BE2C (cell line): ENCODE measurements around the gene SVEP1.

ENCODE experiments used
- DNase-seq: peaks from one replicate; pipeline ENCODE4 v3.0.0-alpha.2; 2020
- H3K27me3 ChIP-seq: fragments of 250-450 bp; sonication (Bioruptor Pico); 2 replicates; pipeline ENCODE4 v1.5.1; 2020; ENCODE audit warnings: mild to moderate bottlenecking
- H3K36me3 ChIP-seq: fragments of 250-450 bp; sonication (Bioruptor Pico); 2 replicates; pipeline ENCODE4 v1.5.1; 2020; ENCODE audit warnings: mild to moderate bottlenecking
- H3K4me1 ChIP-seq: fragments of 250-450 bp; sonication (Bioruptor Pico); 2 replicates; pipeline ENCODE4 v1.5.1; 2020
- H3K4me3 ChIP-seq: 2 replicates; pipeline ENCODE4 v1.5.1; 2011; ENCODE audit warnings: low read depth, low read length
- H3K9me3 ChIP-seq: fragments of 250-450 bp; sonication (Bioruptor Pico); 2 replicates; pipeline ENCODE4 v1.5.1; 2020
- CTCF ChIP-seq: IDR thresholded peaks from 2 replicates; pipeline ENCODE4 v1.5.1; 2012; ENCODE audit warnings: mild to moderate bottlenecking, low read depth, low read length

Gene SVEP1

DNA sequence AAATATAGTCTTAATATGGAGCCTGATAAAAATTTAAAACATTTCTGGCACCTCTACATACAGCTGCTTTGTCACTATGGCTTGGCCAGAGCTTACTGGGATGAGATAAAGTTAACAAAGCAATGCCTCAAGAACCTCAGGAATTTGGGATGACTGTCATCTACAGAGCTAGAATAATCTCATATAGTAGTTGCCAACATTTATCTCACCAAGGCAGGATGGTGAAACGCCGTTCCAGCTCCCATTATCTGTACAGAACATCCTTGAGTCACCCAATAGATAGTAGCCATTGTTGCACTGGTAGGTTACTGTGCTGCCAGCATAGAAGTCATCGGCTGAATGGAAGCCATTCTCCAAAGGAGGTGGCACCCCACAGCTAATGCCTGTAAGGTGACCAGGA, 147.3 kb downstream of the SVEP1 start:
- TF ChIP-seq CTCF: no peak
- no peaks in the 10 kb centered on the region for H3K4me1 ChIP-seq
- DNase-seq: no peak

DNA sequence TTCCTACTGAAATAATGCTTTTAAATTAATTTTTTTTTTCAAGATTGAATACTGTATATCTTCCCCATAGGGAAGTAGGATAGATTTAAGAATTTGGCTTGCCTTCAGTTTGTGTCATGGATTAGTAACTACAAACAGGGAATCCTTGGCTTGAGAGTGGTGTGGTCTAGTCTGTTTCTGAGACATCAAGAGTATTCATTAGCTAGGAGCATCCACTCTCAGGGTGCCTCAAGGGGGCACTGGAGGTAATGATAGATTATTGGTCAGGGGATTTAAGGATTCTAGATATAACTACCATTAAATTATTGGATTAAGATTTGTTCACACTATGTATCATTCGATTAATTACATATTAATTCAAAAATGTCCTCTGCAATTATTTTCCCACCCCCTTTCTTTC, 150.1 kb downstream of the SVEP1 start:
- DNase-seq: no peak
- Histone ChIP-seq H3K36me3 (no peaks in the 10 kb centered on the region), H3K4me1 (no peaks in the 10 kb centered on the region)

More for the DNA sequence above, 147.3 kb downstream of the SVEP1 start:
- H3K4me3 ChIP-seq: no peak overlapping the region
- 0 out of 2 replicates have a peak, but pooled peaks cover 3% of the 10 kb centered on the region for H3K27me3 ChIP-seq
- H3K9me3 ChIP-seq: no peaks in the 10 kb centered on the region
- no peaks in the 10 kb centered on the region for H3K36me3 ChIP-seq

DNA sequence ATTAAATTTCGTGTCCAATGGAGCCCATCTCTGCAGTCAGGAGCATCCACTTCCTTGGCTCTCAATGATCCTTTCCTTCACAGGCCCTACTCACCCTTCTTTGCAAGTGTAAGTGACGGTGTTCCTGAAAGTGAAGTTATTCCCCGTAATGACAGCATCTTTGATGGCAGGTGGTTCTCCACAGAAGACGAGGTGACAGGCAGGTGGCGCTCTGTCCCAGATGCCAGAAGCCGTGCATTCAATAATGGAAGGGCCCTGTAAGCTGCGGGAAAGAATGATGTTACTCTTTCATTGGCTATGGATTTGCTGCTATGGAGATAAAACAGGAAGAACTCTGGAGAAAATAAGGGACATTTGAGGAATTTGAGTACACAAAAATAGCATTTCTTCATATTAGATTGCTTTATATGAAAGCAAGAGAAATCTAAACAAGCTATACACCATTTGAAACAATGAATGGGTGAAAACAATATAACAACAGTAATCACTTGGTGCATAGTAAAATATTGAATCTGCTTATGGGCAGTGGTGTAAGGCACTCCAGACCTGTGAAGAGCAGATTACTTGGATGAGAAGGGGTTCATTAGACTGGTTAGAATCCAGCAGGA, 151.9 kb downstream of the SVEP1 start:
- peak; percentile 60 for DNase-seq
- no peaks in the 10 kb centered on the region for H3K27me3 ChIP-seq
- TF ChIP-seq CTCF: peak; percentile 77
- H3K9me3 ChIP-seq: no peaks in the 10 kb centered on the region
- H3K36me3 ChIP-seq: no peaks in the 10 kb centered on the region
- no peak overlapping the region for H3K4me3 ChIP-seq
- no peaks in the 10 kb centered on the region for H3K4me1 ChIP-seq

More for the DNA sequence above, 150.1 kb downstream of the SVEP1 start:
- no peak overlapping the region for H3K4me3 ChIP-seq
- H3K9me3 ChIP-seq: no peaks in the 10 kb centered on the region
- H3K27me3 ChIP-seq: no peaks in the 10 kb centered on the region
- peak; percentile 10; the same call in 1 of the 2 replicates for TF ChIP-seq CTCF

DNA sequence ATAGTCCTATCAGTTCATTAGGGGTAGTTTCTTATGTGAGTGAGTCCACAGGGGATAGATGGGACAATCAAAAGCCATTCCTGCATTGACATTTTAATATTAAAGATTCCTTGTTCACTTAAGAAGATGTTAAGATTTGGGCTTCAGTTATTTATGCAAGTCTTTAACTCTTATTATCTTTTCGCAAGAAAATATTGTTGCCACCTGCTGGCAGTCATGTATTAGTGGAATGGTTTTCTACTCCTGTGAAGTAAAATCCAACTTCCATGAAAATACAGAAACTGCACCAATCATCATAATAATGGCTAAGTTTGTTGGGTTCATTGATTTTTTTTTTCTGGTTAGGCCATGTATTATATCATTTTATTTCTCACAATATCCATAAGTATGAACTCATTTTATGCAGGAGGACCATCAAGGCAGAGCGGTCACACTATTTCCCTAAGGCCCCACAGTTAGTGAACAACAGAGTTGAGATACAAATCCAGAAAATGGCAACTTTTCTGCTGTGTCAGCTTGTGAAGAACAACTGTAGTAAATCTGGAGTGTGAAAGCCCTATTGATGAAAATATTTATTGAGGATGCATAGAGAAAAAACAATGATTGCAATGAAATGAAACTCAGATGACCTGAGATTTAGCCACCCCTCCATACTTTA, 153.4 kb downstream of the SVEP1 start:
- H3K27me3 ChIP-seq: no peaks in the 10 kb centered on the region
- no peak; the same call in 1 of the 2 replicates for TF ChIP-seq CTCF
- H3K9me3 ChIP-seq: no peaks in the 10 kb centered on the region
- H3K4me3 ChIP-seq: no peak overlapping the region
- no peak for DNase-seq
- H3K4me1 ChIP-seq: no peaks in the 10 kb centered on the region
- H3K36me3 ChIP-seq: no peaks in the 10 kb centered on the region

DNA sequence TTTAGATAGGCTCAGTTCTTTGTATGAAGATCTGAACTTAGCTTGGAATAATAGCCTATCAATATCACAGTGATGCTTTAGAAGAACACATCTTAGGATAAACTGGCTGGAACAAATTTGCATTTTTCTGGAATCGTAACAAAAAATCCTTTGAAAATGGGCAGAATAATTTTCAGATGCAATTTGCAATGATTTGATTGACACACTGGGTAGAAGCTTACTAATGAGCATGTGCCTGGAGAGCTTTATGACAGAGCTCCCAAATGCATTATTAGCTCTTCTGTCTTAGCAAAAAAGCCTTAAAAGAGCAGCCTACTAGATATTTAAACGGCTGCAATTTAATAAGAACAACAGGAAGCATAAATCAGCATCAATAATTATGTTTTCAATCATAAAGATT, 165.1 kb downstream of the SVEP1 start:
- DNase-seq: no peak
- Histone ChIP-seq H3K4me1 (no peaks in the 10 kb centered on the region), H3K9me3 (no peaks in the 10 kb centered on the region), H3K36me3 (no peaks in the 10 kb centered on the region), H3K27me3 (no peaks in the 10 kb centered on the region), H3K4me3 (no peak overlapping the region)
- no peak for TF ChIP-seq CTCF

GRCh38 chr9:110410961-110411360, 168.6 kb downstream of the SVEP1 start:
- no peak for DNase-seq
- H3K4me1 ChIP-seq: no peaks in the 10 kb centered on the region
- no peaks in the 10 kb centered on the region for H3K27me3 ChIP-seq

More at GRCh38 chr9:110410961-110411360, 168.6 kb downstream of the SVEP1 start:
- no peak overlapping the region for H3K4me3 ChIP-seq
- TF ChIP-seq CTCF: no peak
- H3K36me3 ChIP-seq: no peaks in the 10 kb centered on the region
- H3K9me3 ChIP-seq: no peaks in the 10 kb centered on the region
